HepG2 (cell line): ENCODE measurements around the gene DIAPH1. TPM values are rescaled to one million over a fixed set of nuclear protein-coding genes. Genes with fewer than 3 reads are reported as not detected.

Source experiments
- ARHGAP35 ChIP-seq: sonication (generic); formaldehyde crosslinking; IDR thresholded peaks from 2 replicates; pipeline ENCODE4 v1.9.0; 2022; ENCODE audit warnings: mild to moderate bottlenecking, inconsistent platforms, moderate library complexity, missing genetic modification reagents, borderline replicate concordance
- ARID5B ChIP-seq: IDR thresholded peaks from 2 replicates; pipeline ENCODE4 v1.4.0; 2020; ENCODE audit warnings: mild to moderate bottlenecking, missing genetic modification reagents
- ASH2L ChIP-seq: fragments of 300-600, 200-600 bp; sonication (generic); IDR thresholded peaks from 2 replicates; pipeline ENCODE4 v1.7.0; 2017; ENCODE audit warnings: low read depth, mild to moderate bottlenecking, moderate library complexity, mixed read lengths, low read length; ENCODE audit not compliant: insufficient read length
- HNF4A ChIP-seq: sonication (generic); formaldehyde crosslinking; IDR thresholded peaks from 2 replicates; pipeline ENCODE4 v1.4.0; 2020; ENCODE audit warnings: missing genetic modification reagents
- KMT2A ChIP-seq: sonication (generic); formaldehyde crosslinking; IDR thresholded peaks from 2 replicates; pipeline ENCODE4 v1.4.0; 2020; ENCODE audit warnings: missing genetic modification reagents
- MLLT10 ChIP-seq: sonication (generic); formaldehyde crosslinking; IDR thresholded peaks from 2 replicates; pipeline ENCODE4 v1.4.0; 2020; ENCODE audit warnings: missing genetic modification reagents
- POGK ChIP-seq: sonication (generic); formaldehyde crosslinking; conservative IDR thresholded peaks from 2 replicates; pipeline ENCODE4 v1.8.0; 2022; ENCODE audit warnings: mild to moderate bottlenecking, moderate library complexity, missing genetic modification reagents
- RFXANK ChIP-seq: IDR thresholded peaks from 2 replicates; pipeline ENCODE4 v1.6.1; 2016
- RXRB ChIP-seq: IDR thresholded peaks from 2 replicates; pipeline ENCODE4 v1.6.1; 2016; ENCODE audit warnings: borderline replicate concordance, missing genetic modification reagents, missing compliant biosample characterization
- SIX4 ChIP-seq: sonication (generic); formaldehyde crosslinking; IDR thresholded peaks from 2 replicates; pipeline ENCODE4 v1.4.0; 2020; ENCODE audit warnings: missing genetic modification reagents
- SMAD1 ChIP-seq: sonication (generic); formaldehyde crosslinking; IDR thresholded peaks from 2 replicates; pipeline ENCODE4 v1.4.0; 2020; ENCODE audit warnings: missing genetic modification reagents, low read depth, mild to moderate bottlenecking, borderline replicate concordance
- TSC22D2 ChIP-seq: sonication (generic); formaldehyde crosslinking; IDR thresholded peaks from 2 replicates; pipeline ENCODE4 v1.5.1; 2020; ENCODE audit warnings: missing genetic modification reagents, mild to moderate bottlenecking, borderline replicate concordance
- ZNF337 ChIP-seq: sonication (generic); formaldehyde crosslinking; IDR thresholded peaks from 2 replicates; pipeline ENCODE4 v1.5.1; 2020; ENCODE audit warnings: missing genetic modification reagents, low read depth, mild to moderate bottlenecking, borderline replicate concordance
- ZNF362 ChIP-seq: sonication (generic); formaldehyde crosslinking; IDR thresholded peaks from 2 replicates; pipeline ENCODE4 v1.4.0; 2020; ENCODE audit warnings: missing genetic modification reagents, mild to moderate bottlenecking, borderline replicate concordance
- ZNF468 ChIP-seq: sonication (generic); formaldehyde crosslinking; IDR thresholded peaks from 2 replicates; pipeline ENCODE4 v1.8.0; 2022; ENCODE audit warnings: mild to moderate bottlenecking, moderate library complexity, missing genetic modification reagents
- ZNF543 ChIP-seq: sonication (generic); formaldehyde crosslinking; IDR thresholded peaks from 2 replicates; pipeline ENCODE4 v1.4.0; 2020; ENCODE audit warnings: mild to moderate bottlenecking, missing genetic modification reagents
- ZNF747 ChIP-seq: sonication (generic); formaldehyde crosslinking; IDR thresholded peaks from 2 replicates; pipeline ENCODE4 v1.8.1; 2023; ENCODE audit warnings: missing genetic modification reagents, mild to moderate bottlenecking, borderline replicate concordance
- ZSCAN29 ChIP-seq: sonication (generic); formaldehyde crosslinking; conservative IDR thresholded peaks from 2 replicates; pipeline ENCODE4 v1.4.0; 2020; ENCODE audit warnings: mild to moderate bottlenecking, missing genetic modification reagents
- polyA plus RNA-seq, 8 experiments: library from polyadenylated mRNA; depleted of rRNA in 3 of 8; stranded (reverse) in 7 of 8; unstranded in 1 of 8; fragments of >200 nt; fragmentation: Illumina TruSeq in 4 of 8; extraction: Trizol in 4 of 8; gene quantifications; 2 replicates each; pipeline versions ENCODE4 v1.2.1 to v1.2.3, GENCODE V29; 2011 to 2016; ENCODE audit warnings: low read depth in 4 of 8, missing spikeins in 1 of 8, mixed read lengths in 1 of 8; ENCODE audit not compliant: insufficient read depth in 1 of 8
- total RNA-seq, 5 experiments: library from RNA; depleted of rRNA; stranded (reverse); fragments of >200 nt; fragmentation: Illumina TruSeq; extraction: Trizol; gene quantifications; 2 replicates each; pipeline ENCODE4 v1.2.3, GENCODE V29; 2016; ENCODE audit warnings: low read depth in 1 of 5

Gene DIAPH1
- total and polyA plus RNA-seq, 2 of the 13 experiments (the other 11 are each of a cell fraction or from before 2014, with no cell fraction given) = 25.1 to 33.9 TPM

- peak; percentile 96; the same call in 1 of the 2 replicates for TF ChIP-seq SMAD1 (CRISPR knock-in tag)
- peak; percentile 42; the same call in 1 of the 2 replicates for TF ChIP-seq ZNF362 (CRISPR knock-in tag)
- TF ChIP-seq ZSCAN29 (CRISPR knock-in tag) = 0 out of 2 replicates have a peak, but pooled peaks have one; percentile 25
- TF ChIP-seq ASH2L = no peak
- TF ChIP-seq POGK = peak; percentile 91
- TF ChIP-seq MLLT10 (CRISPR knock-in tag) = no peak
- TF ChIP-seq KMT2A (CRISPR knock-in tag) = peak; percentile 46; the same call in 1 of the 2 replicates
- peak; percentile 39; the same call in 1 of the 2 replicates for TF ChIP-seq HNF4A (CRISPR knock-in tag)
- TF ChIP-seq TSC22D2 (CRISPR knock-in tag) = no peak
- TF ChIP-seq ZNF337 (CRISPR knock-in tag) = 0 out of 2 replicates have a peak, but pooled peaks have one; percentile 8
- peak; percentile 38; the same call in 1 of the 2 replicates for TF ChIP-seq SIX4 (CRISPR knock-in tag)
- TF ChIP-seq ARID5B = peak; percentile 77
- no peak for TF ChIP-seq RFXANK (CRISPR knock-in tag)
- peak; percentile 82; the same call in 1 of the 2 replicates for TF ChIP-seq ZNF747 (CRISPR knock-in tag)
- peak; percentile 79; the same call in 1 of the 2 replicates for TF ChIP-seq ARHGAP35 (CRISPR knock-in tag)
- peak; percentile 79 for TF ChIP-seq ZNF543
- TF ChIP-seq RXRB (CRISPR knock-in tag) = peak; percentile 51; the same call in 1 of the 2 replicates
- no peak for TF ChIP-seq ZNF468 (CRISPR knock-in tag)
These were observed at the start of gene DIAPH1 (continued) for GRCh38 chr5:141618804-141619554.
